ENCODE results near the gene PITPNC1.
"Not testable (repeated sequence)": the region's sequence is repeated elsewhere in the genome, so short reads cannot be mapped to it uniquely, and the experiment has no call there.

Gene PITPNC1

GRCh38 chr17:67452681-67453554, 75.8 kb downstream of the PITPNC1 start:
- in situ Hi-C loops (cut with MboI; ENCODE audit: low sequenced_read_pairs), result no loop called here

- in situ Hi-C loops (cut with MboI; ENCODE audit: low sequenced_read_pairs), result no loop called here
These were observed 79.0 kb downstream of the PITPNC1 start for GRCh38 chr17:67456103-67456502.

- in situ Hi-C loops (cut with MboI; ENCODE audit: low sequenced_read_pairs), result no loop called here
These were observed 79.8 kb downstream of the PITPNC1 start for GRCh38 chr17:67456889-67457288.

- in situ Hi-C loops (cut with MboI; ENCODE audit: low sequenced_read_pairs), result no loop called here
These were observed 81.1 kb downstream of the PITPNC1 start for GRCh38 chr17:67458203-67458602.

GRCh38 chr17:67459985-67460384, 82.9 kb downstream of the PITPNC1 start:
- in situ Hi-C loops (cut with MboI; ENCODE audit: low sequenced_read_pairs), result no loop called here

GRCh38 chr17:67461228-67461780, 84.2 kb downstream of the PITPNC1 start:
- in situ Hi-C loops (cut with MboI; ENCODE audit: low sequenced_read_pairs), result no loop called here

GRCh38 chr17:67461876-67462275, 84.8 kb downstream of the PITPNC1 start:
- in situ Hi-C loops (cut with MboI; ENCODE audit: low sequenced_read_pairs), result no loop called here

- in situ Hi-C loops (cut with MboI; ENCODE audit: low sequenced_read_pairs), result no loop called here
These were observed 89.2 kb downstream of the PITPNC1 start for GRCh38 chr17:67466251-67466796.

GRCh38 chr17:67467500-67468455, 90.7 kb downstream of the PITPNC1 start:
- in situ Hi-C loops (cut with MboI; ENCODE audit: low sequenced_read_pairs), result no loop called here

GRCh38 chr17:67469208-67469980, 92.3 kb downstream of the PITPNC1 start:
- in situ Hi-C loops (cut with MboI; ENCODE audit: low sequenced_read_pairs), result no loop called here

GRCh38 chr17:67470163-67470562, 93.1 kb downstream of the PITPNC1 start:
- in situ Hi-C loops (cut with MboI; ENCODE audit: low sequenced_read_pairs), result no loop called here

GRCh38 chr17:67471118-67471517, 94.0 kb downstream of the PITPNC1 start:
- in situ Hi-C loops (cut with MboI; ENCODE audit: low sequenced_read_pairs), result no loop called here

- in situ Hi-C loops (cut with MboI; ENCODE audit: low sequenced_read_pairs), result not testable (repeated sequence)
These were observed 95.5 kb downstream of the PITPNC1 start for GRCh38 chr17:67472606-67473005.

GRCh38 chr17:67474081-67474661, 97.1 kb downstream of the PITPNC1 start:
- in situ Hi-C loops (cut with MboI; ENCODE audit: low sequenced_read_pairs), result no loop called here

- in situ Hi-C loops (cut with MboI; ENCODE audit: low sequenced_read_pairs), result no loop called here
These were observed 98.3 kb downstream of the PITPNC1 start for GRCh38 chr17:67475161-67475937.

GRCh38 chr17:67476787-67477335, 99.8 kb downstream of the PITPNC1 start:
- in situ Hi-C loops (cut with MboI; ENCODE audit: low sequenced_read_pairs), result no loop called here

- in situ Hi-C loops (cut with MboI; ENCODE audit: low sequenced_read_pairs), result no loop called here
These were observed 100.6 kb downstream of the PITPNC1 start for GRCh38 chr17:67477687-67478086.

- in situ Hi-C loops (cut with MboI; ENCODE audit: low sequenced_read_pairs), result no loop called here
These were observed 101.4 kb downstream of the PITPNC1 start for GRCh38 chr17:67478401-67479041.

Data from hTERT RPE-1 (cell line).